ENCODE measurements around the gene PLK5. TPM values are rescaled to one million over a fixed set of nuclear protein-coding genes. Genes with fewer than 3 reads are reported as not detected.

Gene PLK5
- total RNA-seq, 1 donor: not detected

DNA sequence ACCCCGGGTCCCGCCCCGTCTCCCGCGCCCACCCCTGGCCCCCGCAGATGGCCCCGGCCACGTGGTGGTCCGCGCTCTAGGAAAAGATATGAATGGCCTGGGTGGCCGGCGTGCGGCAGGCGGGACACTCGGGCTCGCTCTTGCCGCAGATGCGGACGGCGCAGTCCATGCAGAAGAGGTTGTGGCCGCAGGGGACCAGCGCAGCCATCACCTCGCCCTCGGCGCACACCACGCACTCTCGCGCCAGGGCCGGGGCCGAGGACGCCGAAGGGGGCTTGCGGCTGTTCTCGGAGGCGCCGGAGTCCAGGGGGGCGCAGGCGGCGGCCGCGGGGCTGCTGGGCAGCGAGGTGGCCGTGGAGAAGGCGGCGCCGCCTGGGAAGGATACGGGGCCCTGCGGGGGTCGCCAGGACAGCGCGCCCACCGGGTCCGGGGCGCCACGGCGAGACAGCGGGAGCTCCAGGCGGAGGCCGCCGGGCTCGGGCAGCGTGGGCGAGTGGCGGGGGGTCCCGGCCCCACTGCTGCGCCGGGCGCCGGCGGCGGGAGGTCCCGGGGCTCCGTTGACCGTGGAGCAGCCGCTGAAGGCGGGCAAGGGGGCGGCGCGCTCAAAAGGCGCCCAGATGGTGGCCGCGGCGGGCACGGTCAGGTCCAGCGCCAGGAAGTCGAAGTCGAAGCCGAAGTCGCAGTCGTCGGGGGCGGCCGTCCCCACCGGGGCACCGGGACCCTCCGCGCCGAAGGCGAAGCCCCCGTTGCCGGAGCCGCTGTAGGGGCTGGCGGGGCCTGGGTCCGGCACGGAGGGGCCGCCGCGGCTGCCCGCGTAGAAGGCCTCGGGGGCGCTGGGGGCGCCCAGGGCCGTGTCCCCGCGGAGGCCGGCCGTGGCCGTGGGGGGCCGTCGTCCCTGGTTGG is 31.9 kb downstream of the PLK5 start:
- no peak for DNase-seq (ENCODE audit: low read depth)
- TF ChIP-seq, protein P1, sequence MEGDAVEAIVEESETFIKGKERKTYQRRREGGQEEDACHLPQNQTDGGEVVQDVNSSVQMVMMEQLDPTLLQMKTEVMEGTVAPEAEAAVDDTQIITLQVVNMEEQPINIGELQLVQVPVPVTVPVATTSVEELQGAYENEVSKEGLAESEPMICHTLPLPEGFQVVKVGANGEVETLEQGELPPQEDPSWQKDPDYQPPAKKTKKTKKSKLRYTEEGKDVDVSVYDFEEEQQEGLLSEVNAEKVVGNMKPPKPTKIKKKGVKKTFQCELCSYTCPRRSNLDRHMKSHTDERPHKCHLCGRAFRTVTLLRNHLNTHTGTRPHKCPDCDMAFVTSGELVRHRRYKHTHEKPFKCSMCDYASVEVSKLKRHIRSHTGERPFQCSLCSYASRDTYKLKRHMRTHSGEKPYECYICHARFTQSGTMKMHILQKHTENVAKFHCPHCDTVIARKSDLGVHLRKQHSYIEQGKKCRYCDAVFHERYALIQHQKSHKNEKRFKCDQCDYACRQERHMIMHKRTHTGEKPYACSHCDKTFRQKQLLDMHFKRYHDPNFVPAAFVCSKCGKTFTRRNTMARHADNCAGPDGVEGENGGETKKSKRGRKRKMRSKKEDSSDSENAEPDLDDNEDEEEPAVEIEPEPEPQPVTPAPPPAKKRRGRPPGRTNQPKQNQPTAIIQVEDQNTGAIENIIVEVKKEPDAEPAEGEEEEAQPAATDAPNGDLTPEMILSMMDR (IDR thresholded peaks at IDR 0.05; ENCODE audit: insufficient read depth, low read length): no peak
- H3K4me3 ChIP-seq (ENCODE audit: low read depth, low read length): no peak overlapping the region

DNA sequence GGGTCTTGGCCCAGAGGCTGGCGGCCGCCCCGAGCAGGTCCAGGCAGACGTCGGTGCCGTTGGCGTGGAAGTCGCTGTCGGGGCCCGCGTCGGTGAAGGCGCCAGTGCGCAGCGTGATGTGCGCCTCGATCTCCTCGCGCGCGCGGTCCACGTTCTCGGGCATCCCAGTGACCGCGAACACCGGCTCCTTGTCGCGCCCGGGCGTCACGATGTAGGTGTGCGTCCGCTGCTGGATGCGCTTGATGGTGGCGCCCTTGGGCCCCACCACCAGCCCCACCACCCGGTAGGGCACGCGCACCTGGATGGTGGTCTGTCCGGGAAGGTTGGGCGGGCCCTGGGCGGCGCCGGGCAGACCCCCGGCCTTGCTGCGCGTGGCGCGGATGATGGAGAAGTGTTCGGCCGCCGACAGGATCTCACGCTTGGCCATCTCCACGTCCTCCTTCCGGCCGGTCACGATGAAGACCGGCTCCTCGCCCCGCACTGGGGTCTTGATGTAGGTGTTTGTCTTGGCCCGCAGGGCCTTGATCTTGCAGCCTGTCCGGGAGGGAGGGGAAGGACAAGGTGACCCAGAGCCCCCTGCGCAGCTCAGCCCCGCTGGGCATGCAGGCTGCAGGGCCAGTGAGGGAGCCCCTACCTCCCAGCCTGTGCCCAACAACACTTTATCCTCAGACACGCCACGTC is 32.7 kb downstream of the PLK5 start:
- DNase-seq (ENCODE audit: low read depth): no peak
- TF ChIP-seq, protein P1 (IDR thresholded peaks at IDR 0.05; ENCODE audit: insufficient read depth, low read length): no peak
- H3K4me3 ChIP-seq (ENCODE audit: low read depth, low read length): no peak overlapping the region

DNA sequence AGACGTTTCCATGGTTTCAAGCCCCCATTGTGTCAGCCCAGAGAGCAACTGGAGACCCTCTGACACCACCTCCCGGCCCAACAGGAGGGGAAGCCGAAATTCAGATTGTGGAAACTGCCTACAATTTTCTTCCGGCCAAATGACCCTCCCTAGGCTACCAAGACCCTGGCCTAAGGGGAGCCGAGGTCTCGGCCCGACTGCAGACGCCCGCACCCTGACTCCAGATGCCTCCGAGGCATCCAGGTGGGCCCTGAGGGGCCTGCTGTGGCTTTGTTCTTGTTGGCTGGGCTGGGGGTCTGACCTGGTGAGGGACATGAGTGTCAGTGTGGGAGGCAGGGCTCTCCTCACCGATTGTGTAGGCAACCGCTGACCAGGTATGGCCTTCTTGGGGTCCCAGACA is 34.7 kb downstream of the PLK5 start:
- no peak overlapping the region for H3K4me3 ChIP-seq (ENCODE audit: low read depth, low read length)
- TF ChIP-seq, protein P1 (IDR thresholded peaks at IDR 0.05; ENCODE audit: insufficient read depth, low read length): no peak
- DNase-seq (ENCODE audit: low read depth): no peak

DNA sequence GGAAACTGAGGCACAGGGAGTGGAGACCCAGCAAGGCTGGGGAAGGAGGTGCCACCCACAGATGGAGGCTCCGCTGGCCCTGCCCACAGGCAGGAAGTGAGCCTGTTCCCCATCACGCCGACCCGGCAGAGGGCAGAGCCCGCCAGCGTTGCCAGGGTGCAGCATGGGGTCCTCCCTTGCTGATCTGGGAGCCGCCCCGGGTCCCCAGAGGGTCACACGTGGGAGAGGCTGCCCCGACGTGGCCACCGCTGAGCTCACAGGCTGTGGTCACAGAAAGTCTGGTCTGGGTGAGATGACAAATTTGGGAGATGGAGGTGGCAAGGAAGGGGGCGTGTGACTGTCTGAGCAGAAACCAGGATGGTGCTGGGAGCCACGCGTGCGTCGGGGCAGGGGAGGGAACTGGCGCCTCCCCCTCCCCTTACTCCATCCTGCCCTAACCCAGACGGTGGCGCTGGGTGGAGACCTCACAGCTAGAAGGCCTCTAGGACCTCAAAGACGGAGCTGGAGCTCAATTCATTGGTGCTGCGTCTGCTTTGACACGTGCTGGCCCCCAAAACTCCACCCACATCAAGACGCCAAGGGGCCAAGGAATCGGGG is 36.5 kb downstream of the PLK5 start:
- DNase-seq (ENCODE audit: low read depth): no peak
- H3K4me3 ChIP-seq (ENCODE audit: low read depth, low read length): no peak overlapping the region
- TF ChIP-seq, protein P1 (IDR thresholded peaks at IDR 0.05; ENCODE audit: insufficient read depth, low read length): no peak

DNA sequence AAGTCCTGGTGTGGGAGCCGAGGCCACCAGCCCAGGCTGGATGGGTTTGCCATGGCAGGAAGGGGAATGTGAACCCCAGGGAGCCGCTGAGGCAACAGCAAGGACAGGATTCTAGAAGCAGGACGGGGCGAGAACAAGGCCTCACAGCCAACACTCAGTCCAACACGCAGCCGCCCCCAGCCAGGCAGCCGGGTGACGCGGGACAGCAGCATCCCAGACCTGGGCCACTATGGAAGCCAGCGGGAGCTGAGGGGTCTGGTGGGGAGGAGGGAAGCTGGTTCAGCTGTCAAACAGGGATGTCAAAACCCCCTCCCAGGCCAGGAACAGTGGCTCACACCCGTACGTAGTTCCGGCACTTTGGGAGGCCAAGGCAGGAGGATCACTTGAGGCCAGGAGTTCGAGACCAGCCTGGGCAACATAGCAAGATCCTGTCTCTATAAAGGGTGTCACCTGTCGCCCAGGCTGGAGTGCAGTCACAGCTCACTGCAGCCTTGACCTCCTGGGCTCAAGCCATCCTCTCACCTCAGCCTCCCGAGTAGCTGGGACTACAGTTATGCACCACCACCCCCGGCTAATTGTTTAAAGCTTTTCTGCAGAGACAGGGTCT is 37.5 kb downstream of the PLK5 start:
- no peak overlapping the region for H3K4me3 ChIP-seq (ENCODE audit: low read depth, low read length)
- TF ChIP-seq, protein P1 (IDR thresholded peaks at IDR 0.05; ENCODE audit: insufficient read depth, low read length): no peak
- no peak for DNase-seq (ENCODE audit: low read depth)

DNA sequence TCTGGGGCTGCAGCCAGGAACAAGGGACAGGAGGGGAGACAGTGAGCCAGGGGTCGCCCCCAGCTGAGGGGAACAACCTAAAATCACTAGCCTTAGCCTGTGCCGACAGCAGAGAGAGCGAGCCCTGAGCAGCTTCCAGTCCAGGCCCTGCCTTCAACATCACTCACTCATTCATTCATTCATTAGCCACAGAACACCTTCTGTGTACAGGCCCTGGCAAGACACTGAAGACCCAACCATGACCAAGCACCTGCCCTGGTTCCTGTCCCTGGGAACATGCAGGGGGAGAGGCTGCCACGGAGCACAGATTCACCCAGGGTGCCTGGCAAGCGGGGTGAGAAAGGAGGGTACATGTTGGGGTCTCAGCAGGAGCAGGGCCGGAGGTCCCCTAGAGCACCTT is 39.4 kb downstream of the PLK5 start:
- no peak for DNase-seq (ENCODE audit: low read depth)
- H3K4me3 ChIP-seq (ENCODE audit: low read depth, low read length): no peak overlapping the region
- TF ChIP-seq, protein P1 (IDR thresholded peaks at IDR 0.05; ENCODE audit: insufficient read depth, low read length): no peak

Measured in fibroblast of the aortic adventitia (primary cell).